GM19395 (cell line): ENCODE measurements around the gene SLC44A1.

Experiments
- ATAC-seq: cut with Tn5 transposase; IDR thresholded peaks from one replicate; pipeline ENCODE4 v1.9.1; 2021; ENCODE audit warnings: mild to moderate bottlenecking, moderate library complexity; ENCODE audit not compliant: unreplicated experiment

SLC44A1 gene

GRCh38 chr9:105269593-105269992, 25.1 kb downstream of the SLC44A1 start:
- no peak for ATAC-seq

GRCh38 chr9:105270711-105271110, 26.3 kb downstream of the SLC44A1 start:
- no peak for ATAC-seq

GRCh38 chr9:105273731-105274130, 29.3 kb downstream of the SLC44A1 start:
- ATAC-seq: no peak

- no peak for ATAC-seq
Measured at GRCh38 chr9:105275111-105275510, 30.7 kb downstream of the SLC44A1 start.

GRCh38 chr9:105275938-105276337, 31.5 kb downstream of the SLC44A1 start:
- no peak for ATAC-seq

- ATAC-seq: no peak
Measured at GRCh38 chr9:105278751-105279150, 34.3 kb downstream of the SLC44A1 start.

GRCh38 chr9:105280691-105281090, 36.2 kb downstream of the SLC44A1 start:
- no peak for ATAC-seq

GRCh38 chr9:105281272-105281671, 36.8 kb downstream of the SLC44A1 start:
- ATAC-seq: no peak

GRCh38 chr9:105281926-105282325, 37.5 kb downstream of the SLC44A1 start:
- ATAC-seq: no peak

GRCh38 chr9:105282870-105283621, 38.6 kb downstream of the SLC44A1 start:
- no peak for ATAC-seq

GRCh38 chr9:105283795-105284194, 39.3 kb downstream of the SLC44A1 start:
- ATAC-seq: no peak

GRCh38 chr9:105284463-105284862, 40.0 kb downstream of the SLC44A1 start:
- no peak for ATAC-seq

- ATAC-seq: no peak
Measured at GRCh38 chr9:105286098-105286497, 41.6 kb downstream of the SLC44A1 start.

GRCh38 chr9:105289305-105289704, 44.9 kb downstream of the SLC44A1 start:
- no peak for ATAC-seq

GRCh38 chr9:105290418-105290817, 46.0 kb downstream of the SLC44A1 start:
- no peak for ATAC-seq

GRCh38 chr9:105290954-105291353, 46.5 kb downstream of the SLC44A1 start:
- no peak for ATAC-seq

GRCh38 chr9:105291422-105291859, 47.0 kb downstream of the SLC44A1 start:
- no peak for ATAC-seq

- ATAC-seq: no peak
Measured at GRCh38 chr9:105291938-105292337, 47.5 kb downstream of the SLC44A1 start.

- no peak for ATAC-seq
Measured at GRCh38 chr9:105293408-105293807, 49.0 kb downstream of the SLC44A1 start.

GRCh38 chr9:105295201-105295550, 50.7 kb downstream of the SLC44A1 start:
- ATAC-seq: no peak

- no peak for ATAC-seq
Measured at GRCh38 chr9:105295986-105296385, 51.5 kb downstream of the SLC44A1 start.

- no peak for ATAC-seq
Measured at GRCh38 chr9:105296445-105296844, 52.0 kb downstream of the SLC44A1 start.

- no peak for ATAC-seq
Measured at GRCh38 chr9:105296877-105297287, 52.4 kb downstream of the SLC44A1 start.
